Smooth muscle cell (in vitro differentiated cells): ENCODE results near the gene PDE1C. TPM values are rescaled to one million over a fixed set of nuclear protein-coding genes. Genes with fewer than 3 reads are reported as not detected.

ENCODE experiments used
- DNase-seq: peaks from one replicate; lab custom pipeline; 2025; ENCODE audit not compliant: unreplicated experiment; lab: John Stamatoyannopoulos, UW
- H2AFZ ChIP-seq: fragments of 200-600 bp; sonication (generic); 2 replicates; pipeline ENCODE4 v1.6.0; 2016; ENCODE audit warnings: antibody characterized with exemption, low read depth, mild to moderate bottlenecking
- H3F3A ChIP-seq: fragments of 200-600 bp; sonication (generic); 2 replicates; pipeline ENCODE4 v1.6.0; 2017; ENCODE audit warnings: antibody characterized with exemption, low read depth
- H3K27ac ChIP-seq: fragments of 200-600 bp; sonication (generic); 2 replicates; pipeline ENCODE4 v1.5.1; 2016; ENCODE audit warnings: low read depth, mild to moderate bottlenecking
- H3K27me3 ChIP-seq: fragments of 200-600 bp; sonication (generic); 2 replicates; pipeline ENCODE4 v1.6.1; 2016; ENCODE audit warnings: low read depth, mild to moderate bottlenecking
- H3K36me3 ChIP-seq: fragments of 200-600 bp; sonication (generic); 2 replicates; pipeline ENCODE4 v1.5.1; 2016; ENCODE audit warnings: low read depth
- H3K4me1 ChIP-seq: fragments of 200-600 bp; sonication (generic); 2 replicates; pipeline ENCODE4 v1.5.1; 2016; ENCODE audit warnings: low read depth
- H3K4me2 ChIP-seq: fragments of 200-600 bp; sonication (generic); 2 replicates; pipeline ENCODE4 v1.6.0; 2016; ENCODE audit warnings: mild to moderate bottlenecking
- H3K4me3 ChIP-seq: fragments of 200-600 bp; sonication (generic); 2 replicates; pipeline ENCODE4 v1.5.1; 2016; ENCODE audit warnings: mild to moderate bottlenecking
- H3K79me2 ChIP-seq: fragments of 200-600 bp; sonication (generic); 2 replicates; pipeline ENCODE4 v1.6.0; 2016; ENCODE audit warnings: low read depth, mild to moderate bottlenecking
- H3K9ac ChIP-seq: fragments of 200-600 bp; sonication (generic); 2 replicates; pipeline ENCODE4 v1.6.0; 2016; ENCODE audit warnings: low read depth
- H3K9me3 ChIP-seq: fragments of 200-600 bp; sonication (generic); replicated peaks from 2 replicates; pipeline ENCODE4 v1.5.1; 2016; ENCODE audit warnings: low read depth
- H4K20me1 ChIP-seq: fragments of 200-600 bp; sonication (generic); 2 replicates; pipeline ENCODE4 v1.6.0; 2016; ENCODE audit warnings: low read depth
- WGBS: methylation state at CpG from one replicate; pipeline ENCODE4 v1.1.7; 2016; ENCODE audit warnings: low lambda C conversion rate; 5-methylcytosine and 5-hydroxymethylcytosine counted together
- polyA plus RNA-seq: library from polyadenylated mRNA; unstranded; fragments of >200 nt; fragmentation: Nextera tagmentation; extraction: Ambion mirVana; gene quantifications from 2 replicates; pipeline ENCODE4 v1.2.1, GENCODE V29; 2016
- total RNA-seq: library from RNA; depleted of rRNA; stranded (reverse); fragments of >200 nt; gene quantifications from 2 replicates; pipeline ENCODE4 v1.2.3, GENCODE V29; 2014
- TF ChIP-seq, protein P1 (sequence below): fragments of 200-600 bp; sonication (generic); IDR thresholded peaks from 2 replicates; pipeline ENCODE4 v1.5.1; 2017; ENCODE audit warnings: borderline replicate concordance, mild to moderate bottlenecking, antibody characterized with exemption; ENCODE audit not compliant: insufficient read depth, poor library complexity, severe bottlenecking

PDE1C gene
- total and polyA plus RNA-seq, 2 experiments from 2014 or later, result 1.2 to 6.9 TPM

GRCh38 chr7:31775556-31775955, 294.7 kb downstream of the PDE1C start:
- Histone ChIP-seq H4K20me1 (no peaks in the 10 kb centered on the region), H2AFZ (no peak overlapping the region)
- 66% methylated on average over 8 of the region's 8 CpGs for WGBS

DNA sequence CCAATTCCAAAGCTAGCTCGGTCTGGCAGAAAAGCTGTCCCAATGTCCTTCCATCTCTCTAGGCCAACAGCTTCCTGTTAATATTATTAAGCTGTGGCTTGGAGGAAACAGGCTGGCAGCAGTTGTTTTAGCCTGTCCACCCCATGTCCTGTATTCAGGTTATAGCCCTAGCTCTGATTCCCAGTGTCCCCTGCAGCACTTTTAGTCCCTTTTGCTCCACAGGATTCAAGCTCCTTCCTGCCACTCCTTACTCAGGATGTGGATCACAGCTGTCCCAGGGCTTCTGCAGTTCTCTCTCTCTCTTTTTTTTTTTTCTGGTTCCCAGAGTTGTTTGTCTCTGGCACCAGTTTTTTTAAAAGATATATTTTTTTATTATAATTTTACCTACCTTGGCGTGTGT, 298.0 kb downstream of the PDE1C start:
- TF ChIP-seq, protein P1, sequence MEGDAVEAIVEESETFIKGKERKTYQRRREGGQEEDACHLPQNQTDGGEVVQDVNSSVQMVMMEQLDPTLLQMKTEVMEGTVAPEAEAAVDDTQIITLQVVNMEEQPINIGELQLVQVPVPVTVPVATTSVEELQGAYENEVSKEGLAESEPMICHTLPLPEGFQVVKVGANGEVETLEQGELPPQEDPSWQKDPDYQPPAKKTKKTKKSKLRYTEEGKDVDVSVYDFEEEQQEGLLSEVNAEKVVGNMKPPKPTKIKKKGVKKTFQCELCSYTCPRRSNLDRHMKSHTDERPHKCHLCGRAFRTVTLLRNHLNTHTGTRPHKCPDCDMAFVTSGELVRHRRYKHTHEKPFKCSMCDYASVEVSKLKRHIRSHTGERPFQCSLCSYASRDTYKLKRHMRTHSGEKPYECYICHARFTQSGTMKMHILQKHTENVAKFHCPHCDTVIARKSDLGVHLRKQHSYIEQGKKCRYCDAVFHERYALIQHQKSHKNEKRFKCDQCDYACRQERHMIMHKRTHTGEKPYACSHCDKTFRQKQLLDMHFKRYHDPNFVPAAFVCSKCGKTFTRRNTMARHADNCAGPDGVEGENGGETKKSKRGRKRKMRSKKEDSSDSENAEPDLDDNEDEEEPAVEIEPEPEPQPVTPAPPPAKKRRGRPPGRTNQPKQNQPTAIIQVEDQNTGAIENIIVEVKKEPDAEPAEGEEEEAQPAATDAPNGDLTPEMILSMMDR, result no peak
- WGBS, result 84% methylated on average over 2 of the region's 2 CpGs
- no peak for DNase-seq
- no peak overlapping the region for H2AFZ ChIP-seq
- H3K27ac ChIP-seq, result no peak overlapping the region
- H3K9me3 ChIP-seq, result no peaks in the 10 kb centered on the region
- H3F3A ChIP-seq, result no peaks in the 10 kb centered on the region
- H3K36me3 ChIP-seq, result no peaks in the 10 kb centered on the region
- H3K4me2 ChIP-seq, result no peak overlapping the region
- no peak overlapping the region for H3K4me3 ChIP-seq
- H3K9ac ChIP-seq, result no peak overlapping the region
- peaks cover 12% of the 10 kb centered on the region for H3K4me1 ChIP-seq
- no peaks in the 10 kb centered on the region for H4K20me1 ChIP-seq
- H3K79me2 ChIP-seq, result no peaks in the 10 kb centered on the region
- H3K27me3 ChIP-seq, result peaks cover 45% of the 10 kb centered on the region

More at GRCh38 chr7:31775556-31775955, 294.7 kb downstream of the PDE1C start:
- no peaks in the 10 kb centered on the region for H3K36me3 ChIP-seq
- H3K4me1 ChIP-seq, result peaks cover 12% of the 10 kb centered on the region
- H3K27ac ChIP-seq, result no peak overlapping the region
- TF ChIP-seq, protein P1, result no peak
- no peak overlapping the region for H3K4me2 ChIP-seq
- no peaks in the 10 kb centered on the region for H3K9me3 ChIP-seq
- H3K79me2 ChIP-seq, result no peaks in the 10 kb centered on the region
- H3K4me3 ChIP-seq, result no peak overlapping the region
- DNase-seq, result no peak
- peaks cover 19% of the 10 kb centered on the region for H3K27me3 ChIP-seq
- no peaks in the 10 kb centered on the region for H3F3A ChIP-seq
- H3K9ac ChIP-seq, result no peak overlapping the region

DNA sequence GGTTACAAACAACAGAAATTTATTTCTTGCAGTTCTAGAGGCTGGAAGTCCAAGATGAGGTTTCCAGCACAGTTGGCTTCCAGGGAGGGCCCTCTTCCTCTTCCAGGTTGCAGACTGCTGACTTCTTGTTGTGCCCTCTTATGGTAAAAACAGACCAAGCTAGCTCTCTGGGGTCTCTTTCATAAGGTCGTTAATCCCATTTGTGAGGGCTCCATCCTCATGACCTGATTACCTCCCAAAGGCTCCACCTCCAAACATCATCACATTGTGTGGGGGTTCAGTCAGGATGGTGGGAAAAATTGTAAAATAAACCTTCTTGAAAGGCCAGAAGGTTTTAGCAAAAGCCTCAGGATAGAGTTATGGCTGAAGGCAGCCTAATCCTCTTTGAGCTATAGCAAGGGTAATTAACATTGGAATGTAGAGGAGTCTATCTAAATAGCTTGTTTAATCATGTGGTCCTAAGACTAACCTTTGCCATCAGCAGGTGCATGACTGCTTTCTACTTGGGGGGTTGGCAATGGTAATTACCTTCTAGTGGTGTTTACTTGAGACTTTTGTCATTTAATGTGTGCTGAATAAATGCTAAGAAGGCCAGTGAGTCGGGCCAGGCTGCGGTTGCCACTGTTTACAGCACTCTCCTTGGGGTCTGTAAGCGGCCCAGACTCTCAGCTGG, 302.4 kb downstream of the PDE1C start:
- Histone ChIP-seq H3K9me3 (no peaks in the 10 kb centered on the region), H3K9ac (no peak overlapping the region), H4K20me1 (no peaks in the 10 kb centered on the region), H3K27me3 (peaks cover 42% of the 10 kb centered on the region), H3K4me3 (no peak overlapping the region), H3K4me1 (no peaks in the 10 kb centered on the region), H3K36me3 (no peaks in the 10 kb centered on the region), H3K27ac (no peak overlapping the region), H3F3A (no peaks in the 10 kb centered on the region), H3K79me2 (no peaks in the 10 kb centered on the region), H2AFZ (no peak overlapping the region), H3K4me2 (no peak overlapping the region)
- TF ChIP-seq, protein P1, result no peak
- WGBS, result 15% methylated on average over 4 of the region's 4 CpGs
- no peak for DNase-seq

DNA sequence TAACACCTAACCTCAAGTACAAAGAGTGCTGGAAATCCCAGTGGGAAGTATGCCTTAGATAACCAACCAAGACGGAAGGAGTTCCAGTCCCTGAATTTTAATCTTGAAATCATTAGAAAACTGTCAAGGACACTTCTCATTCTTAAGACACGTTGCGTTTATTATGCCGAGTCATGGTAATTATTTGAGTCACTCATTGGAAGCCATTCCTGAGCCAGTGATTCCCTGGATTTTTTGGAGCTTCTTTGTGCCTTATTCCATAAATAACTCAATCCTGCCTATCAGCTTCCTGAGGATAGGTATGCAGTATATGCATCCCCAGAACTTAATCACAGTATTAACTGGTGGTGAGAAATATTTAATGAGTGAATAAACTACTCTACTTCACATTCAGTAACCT, 305.7 kb downstream of the PDE1C start:
- Histone ChIP-seq H3K9me3 (no peaks in the 10 kb centered on the region), H3K4me3 (no peak overlapping the region), H2AFZ (no peak overlapping the region), H3K27ac (no peak overlapping the region), H3F3A (no peaks in the 10 kb centered on the region), H3K27me3 (peaks cover 31% of the 10 kb centered on the region), H3K9ac (no peak overlapping the region), H3K4me2 (no peak overlapping the region), H3K4me1 (no peaks in the 10 kb centered on the region), H3K79me2 (no peaks in the 10 kb centered on the region), H3K36me3 (no peaks in the 10 kb centered on the region), H4K20me1 (no peaks in the 10 kb centered on the region)
- WGBS, result 84% methylated on average over 4 of the region's 4 CpGs
- TF ChIP-seq, protein P1, result no peak
- DNase-seq, result no peak
